ENCODE results near the gene KRTAP12-2. TPM values are rescaled to one million over a fixed set of nuclear protein-coding genes. Genes with fewer than 3 reads are reported as not detected.
A peak's percentile ranks its signal among the peaks of the same experiment; 100 is the strongest.

Gene KRTAP12-2
- total and polyA plus RNA-seq, 9 donors: not detected

DNA sequence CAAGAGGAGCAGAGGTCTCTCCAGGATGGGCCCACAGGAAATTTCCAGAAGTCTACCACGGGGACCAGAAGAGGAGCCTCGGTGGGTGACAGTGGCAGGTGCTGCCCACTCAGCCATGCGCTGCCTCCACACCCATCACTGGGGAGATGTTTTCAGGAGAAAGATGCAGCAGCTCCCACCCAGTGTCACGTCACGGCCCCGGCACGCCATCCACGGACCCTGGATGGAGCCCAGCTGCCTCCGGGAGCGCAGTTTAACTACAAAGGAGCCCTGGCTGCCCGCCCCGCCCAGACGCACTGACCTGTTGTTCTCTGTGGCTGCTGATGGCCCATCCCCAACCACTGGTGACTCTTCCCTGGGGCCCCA, 37.9 kb upstream of the KRTAP12-2 start:
- Histone ChIP-seq H3K4me3 (no peak overlapping the region), H3K9me3 (peaks cover 0 to 5% of the 10 kb centered on the region in 2 donors), H3K27me3 (no peaks in the 10 kb centered on the region), H3K36me3 (no peaks in the 10 kb centered on the region), H3K27ac (no peak overlapping the region), H3K4me1 (ENCODE audit: insufficient read depth) (no peaks in the 10 kb centered on the region)
- no peak for TF ChIP-seq POLR2A (IDR thresholded peaks at IDR 0.05)
- TF ChIP-seq EP300 (IDR thresholded peaks at IDR 0.05): no peak
- TF ChIP-seq, protein P1, sequence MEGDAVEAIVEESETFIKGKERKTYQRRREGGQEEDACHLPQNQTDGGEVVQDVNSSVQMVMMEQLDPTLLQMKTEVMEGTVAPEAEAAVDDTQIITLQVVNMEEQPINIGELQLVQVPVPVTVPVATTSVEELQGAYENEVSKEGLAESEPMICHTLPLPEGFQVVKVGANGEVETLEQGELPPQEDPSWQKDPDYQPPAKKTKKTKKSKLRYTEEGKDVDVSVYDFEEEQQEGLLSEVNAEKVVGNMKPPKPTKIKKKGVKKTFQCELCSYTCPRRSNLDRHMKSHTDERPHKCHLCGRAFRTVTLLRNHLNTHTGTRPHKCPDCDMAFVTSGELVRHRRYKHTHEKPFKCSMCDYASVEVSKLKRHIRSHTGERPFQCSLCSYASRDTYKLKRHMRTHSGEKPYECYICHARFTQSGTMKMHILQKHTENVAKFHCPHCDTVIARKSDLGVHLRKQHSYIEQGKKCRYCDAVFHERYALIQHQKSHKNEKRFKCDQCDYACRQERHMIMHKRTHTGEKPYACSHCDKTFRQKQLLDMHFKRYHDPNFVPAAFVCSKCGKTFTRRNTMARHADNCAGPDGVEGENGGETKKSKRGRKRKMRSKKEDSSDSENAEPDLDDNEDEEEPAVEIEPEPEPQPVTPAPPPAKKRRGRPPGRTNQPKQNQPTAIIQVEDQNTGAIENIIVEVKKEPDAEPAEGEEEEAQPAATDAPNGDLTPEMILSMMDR (IDR thresholded peaks at IDR 0.05): no peak
- 10 to 18% (median 13%) methylated on average over 13 of the region's 13 CpGs for WGBS, 3 donors
- DNase-seq: peak in 1 of 5 donors; percentile 18
- intact Hi-C loops (cut with DNase I): no loop called here

DNA sequence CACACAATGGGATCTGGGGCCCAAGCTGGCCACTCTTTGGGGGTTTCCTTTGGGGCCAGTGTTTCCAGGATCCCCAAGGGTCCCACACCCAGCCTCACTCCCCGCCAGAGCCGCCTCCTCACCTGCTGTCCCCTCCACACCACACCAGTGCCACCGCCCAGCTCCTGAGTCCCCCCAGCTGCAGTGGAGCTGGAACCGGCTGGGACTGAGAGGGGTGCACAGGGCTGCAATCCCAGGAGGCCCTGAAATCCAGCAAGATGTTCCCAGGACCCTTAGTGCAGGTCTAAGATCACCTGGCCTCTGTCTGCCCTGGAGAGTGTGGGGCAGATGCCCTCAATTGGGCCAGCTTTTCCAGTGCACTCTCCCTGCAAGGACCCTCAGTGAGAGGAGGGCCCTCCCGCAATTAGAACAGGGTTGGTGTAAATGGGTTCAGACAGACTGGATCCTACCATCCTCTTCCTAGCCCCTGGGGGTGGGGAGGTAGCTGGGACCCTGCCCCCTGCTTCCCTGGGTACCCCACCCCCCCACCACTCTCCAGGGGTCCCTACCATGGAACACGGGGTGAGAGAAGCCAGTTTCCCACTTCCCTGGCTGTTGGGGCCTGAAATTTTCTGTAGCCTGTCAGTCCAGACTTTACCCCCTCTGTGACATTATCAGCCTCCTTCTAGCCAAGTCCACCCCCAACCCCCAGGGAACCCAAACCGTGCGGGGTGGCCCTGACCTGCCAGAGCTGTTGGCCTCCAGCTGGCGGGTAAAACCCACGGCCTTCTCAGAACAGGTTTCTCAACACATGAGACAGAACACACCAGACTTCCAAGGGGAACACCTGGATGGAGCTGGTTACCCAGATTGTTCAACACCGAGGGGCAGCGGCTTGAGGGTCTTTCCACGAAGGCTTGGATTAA, 37.3 kb upstream of the KRTAP12-2 start:
- H3K36me3 ChIP-seq: no peaks in the 10 kb centered on the region
- no peaks in the 10 kb centered on the region for H3K4me1 ChIP-seq (ENCODE audit: insufficient read depth)
- no peak for DNase-seq
- TF ChIP-seq, protein P1 (IDR thresholded peaks at IDR 0.05): no peak
- H3K27ac ChIP-seq: no peak overlapping the region
- H3K9me3 ChIP-seq: peaks cover 0 to 5% of the 10 kb centered on the region in 2 donors
- H3K4me3 ChIP-seq: no peak overlapping the region
- WGBS, 3 donors: 28 to 30% (median 29%) methylated on average over 13 of the region's 13 CpGs
- intact Hi-C loops (cut with DNase I): no loop called here
- no peaks in the 10 kb centered on the region for H3K27me3 ChIP-seq

DNA sequence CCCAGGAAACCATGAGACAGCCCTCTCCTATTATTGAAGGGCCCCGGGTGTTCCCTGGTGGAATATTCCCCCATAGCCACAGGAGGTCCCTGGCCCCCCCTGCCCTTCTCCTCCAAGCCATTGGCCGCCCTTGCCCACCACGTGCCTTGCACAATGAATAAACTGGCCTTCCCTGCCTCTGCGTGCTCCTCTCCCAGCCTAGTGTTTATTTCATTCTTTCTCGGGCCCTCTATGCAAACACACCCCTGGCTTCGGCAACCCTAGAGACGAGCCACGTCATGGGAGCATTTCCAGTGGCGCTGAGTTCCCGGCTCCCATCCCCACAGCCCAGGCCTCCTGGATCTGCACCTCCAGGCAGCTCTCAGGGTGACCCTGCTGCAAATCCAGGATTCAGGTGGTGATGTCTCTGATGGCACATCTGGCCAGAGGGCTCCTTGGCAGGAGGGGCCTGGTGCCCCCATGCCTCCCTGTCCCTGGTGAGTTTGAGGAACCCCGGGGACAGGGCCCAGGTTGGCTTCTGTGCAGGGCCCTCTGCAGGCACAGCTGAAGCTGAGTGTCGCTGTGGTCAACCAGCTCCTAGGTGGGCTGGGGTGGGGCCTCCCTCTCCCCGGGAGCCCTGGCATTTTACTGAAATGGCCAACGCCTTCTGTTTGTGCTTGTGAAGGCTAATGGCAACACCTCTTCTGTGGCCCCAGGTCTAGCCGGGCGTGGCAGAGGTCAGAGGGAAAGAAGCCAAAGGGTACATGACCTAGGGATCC, 36.4 kb upstream of the KRTAP12-2 start:
- Histone ChIP-seq H3K27me3 (no peaks in the 10 kb centered on the region), H3K9me3 (peaks cover 0 to 5% of the 10 kb centered on the region in 2 donors), H3K36me3 (no peaks in the 10 kb centered on the region), H3K4me3 (no peak overlapping the region), H3K27ac (no peak overlapping the region), H3K4me1 (ENCODE audit: insufficient read depth) (no peaks in the 10 kb centered on the region)
- TF ChIP-seq, protein P1 (IDR thresholded peaks at IDR 0.05): no peak
- TF ChIP-seq POLR2A (IDR thresholded peaks at IDR 0.05) (no peak), EP300 (IDR thresholded peaks at IDR 0.05) (no peak)
- no peak for DNase-seq
- intact Hi-C loops (cut with DNase I): no loop called here
- 41 to 45% (median 45%) methylated on average over 16 of the region's 16 CpGs for WGBS, 3 donors

DNA sequence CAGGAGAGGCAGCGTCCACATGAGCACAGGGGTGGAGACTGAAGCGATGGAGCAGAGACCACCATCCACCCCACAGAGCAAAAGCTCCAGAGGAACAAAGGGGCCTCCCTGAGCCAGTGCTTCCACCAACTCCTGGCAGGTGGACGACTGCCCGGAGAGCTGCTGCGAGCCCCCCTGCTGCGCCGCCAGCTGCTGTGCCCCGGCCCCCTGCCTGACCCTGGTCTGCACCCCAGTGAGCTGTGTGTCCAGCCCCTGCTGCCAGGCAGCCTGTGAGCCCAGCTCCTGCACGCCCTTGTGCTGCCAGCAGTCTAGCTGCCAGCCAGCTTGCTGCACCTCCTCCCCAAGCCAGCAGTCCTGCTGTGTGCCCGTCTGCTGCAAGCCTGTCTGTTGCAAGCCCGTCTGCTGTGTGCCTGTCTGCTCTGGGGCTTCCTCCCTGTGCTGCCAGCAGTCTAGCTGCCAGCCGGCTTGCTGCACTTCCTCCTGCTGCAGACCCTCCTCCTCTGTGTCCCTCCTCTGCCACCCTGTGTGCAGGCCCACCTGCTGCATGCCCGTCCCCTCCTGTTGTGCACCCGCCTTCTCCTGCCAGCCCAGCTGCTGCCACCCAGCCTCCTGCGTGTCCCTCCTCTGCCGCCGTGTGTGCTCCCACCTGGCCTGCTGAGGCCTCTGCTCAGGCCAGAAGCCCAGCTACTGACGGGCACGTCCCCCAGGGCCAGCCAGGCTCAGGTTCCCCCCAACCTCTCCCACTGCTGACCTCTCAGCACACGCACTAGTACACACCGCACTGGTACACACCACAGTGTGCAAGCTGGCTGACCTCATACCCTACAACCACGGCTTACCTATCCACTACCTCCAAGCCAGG, 35.6 kb upstream of the KRTAP12-2 start:
- Histone ChIP-seq H3K27ac (no peak overlapping the region), H3K4me3 (no peak overlapping the region), H3K36me3 (no peaks in the 10 kb centered on the region), H3K9me3 (peaks cover 0 to 5% of the 10 kb centered on the region in 2 donors), H3K4me1 (ENCODE audit: insufficient read depth) (no peaks in the 10 kb centered on the region), H3K27me3 (no peaks in the 10 kb centered on the region)
- no peak for DNase-seq
- intact Hi-C loops (cut with DNase I): no loop called here
- WGBS, 3 donors: 60 to 71% (median 62%) methylated on average over 21 to 22 of the region's 22 CpGs
- TF ChIP-seq EP300 (IDR thresholded peaks at IDR 0.05) (no peak), POLR2A (IDR thresholded peaks at IDR 0.05) (no peak)
- TF ChIP-seq, protein P1 (IDR thresholded peaks at IDR 0.05): no peak
